CD14-positive monocyte (primary cell): ENCODE results near the gene ARHGAP33. TPM values are rescaled to one million over a fixed set of nuclear protein-coding genes. Genes with fewer than 3 reads are reported as not detected.

Experiments
- DNase-seq, 3 donors: peaks; one replicate each; pipeline ENCODE4 v3.0.0-alpha.2; 2011 to 2022
- H2AFZ ChIP-seq: 2 replicates; pipeline ENCODE4 v1.6.0; 2012; ENCODE audit warnings: mild to moderate bottlenecking, low read depth, low read length, inconsistent platforms; ENCODE audit not compliant: insufficient read depth, poor library complexity, severe bottlenecking
- H3K27ac ChIP-seq, 2 donors: 1 replicate in 1 of 2; 2 replicates in 1 of 2; pipeline ENCODE4 v1.5.1; 2012 to 2013; ENCODE audit warnings: low read length in 2 of 2, control low read depth in 1 of 2, inconsistent platforms in 1 of 2, low read depth in 1 of 2, mild to moderate bottlenecking in 1 of 2
- H3K27me3 ChIP-seq, 2 donors: one replicate each; pipeline versions ENCODE4 v1.6.0 to v1.6.1; 2011 to 2013; ENCODE audit warnings: low read length in 2 of 2; ENCODE audit not compliant: control insufficient read depth in 2 of 2, insufficient read depth in 2 of 2
- H3K36me3 ChIP-seq, 2 donors: replicated peaks in 1 of 2; 1 replicate in 1 of 2; 2 replicates in 1 of 2; pipeline versions ENCODE4 v1.5.1 to v1.6.1; 2012 to 2013; ENCODE audit warnings: low read length in 2 of 2, control low read depth in 1 of 2, inconsistent platforms in 1 of 2, mild to moderate bottlenecking in 1 of 2; ENCODE audit not compliant: insufficient read depth in 2 of 2, control insufficient read depth in 1 of 2
- H3K4me1 ChIP-seq, 2 donors: 1 replicate in 1 of 2; 2 replicates in 1 of 2; pipeline versions ENCODE4 v1.5.1 to v1.6.1; 2012 to 2013; ENCODE audit warnings: low read length in 2 of 2, control low read depth in 1 of 2, inconsistent platforms in 1 of 2, mild to moderate bottlenecking in 1 of 2, moderate library complexity in 1 of 2; ENCODE audit not compliant: insufficient read depth in 2 of 2, control insufficient read depth in 1 of 2
- H3K4me2 ChIP-seq: replicated peaks from 2 replicates; pipeline ENCODE3; 2012; ENCODE audit warnings: low read length, moderate library complexity, mild to moderate bottlenecking; ENCODE audit not compliant: poor library complexity, severe bottlenecking; ENCODE audit errors: extremely low read depth
- H3K4me3 ChIP-seq, 3 experiments: fragments of 200-600 bp in 1 of 3; sonication (generic) in 1 of 3; replicated peaks in 1 of 3; 1 replicate in 2 of 3; 2 replicates in 1 of 3; pipeline ENCODE4 v1.5.1; 2011 to 2013; ENCODE audit warnings: low read length in 3 of 3, mild to moderate bottlenecking in 3 of 3, control low read depth in 2 of 3, low read depth in 2 of 3, inconsistent platforms in 1 of 3, moderate library complexity in 1 of 3
- H3K79me2 ChIP-seq: 2 replicates; pipeline ENCODE4 v1.6.0; 2012; ENCODE audit warnings: mild to moderate bottlenecking, control low read depth, inconsistent platforms, low read length, moderate library complexity; ENCODE audit not compliant: insufficient read depth
- H3K9ac ChIP-seq: 2 replicates; pipeline ENCODE4 v1.6.0; 2017; ENCODE audit warnings: low read length, mild to moderate bottlenecking; ENCODE audit not compliant: insufficient read depth, poor library complexity, severe bottlenecking
- H3K9me3 ChIP-seq, 2 donors: replicated peaks in 1 of 2; 1 replicate in 1 of 2; 2 replicates in 1 of 2; pipeline versions ENCODE4 v1.5.1 to v1.6.1; 2012 to 2013; ENCODE audit warnings: low read length in 2 of 2, control low read depth in 1 of 2; ENCODE audit not compliant: control insufficient read depth in 1 of 2, insufficient read depth in 1 of 2
- H4K20me1 ChIP-seq: 2 replicates; pipeline ENCODE4 v1.6.0; 2012; ENCODE audit warnings: mild to moderate bottlenecking, low read length, control low read depth, moderate library complexity; ENCODE audit not compliant: insufficient read depth
- H3K27ac Mint-ChIP-seq, 7 donors: one replicate each; pipeline ENCODE4 v1.8.0; 2020; ENCODE audit warnings: mild to moderate bottlenecking in 7 of 7, mixed read lengths in 7 of 7, moderate library complexity in 6 of 7, inconsistent platforms in 2 of 7
- H3K27me3 Mint-ChIP-seq, 3 donors: one replicate each; pipeline ENCODE4 v1.8.0; 2021 to 2022; ENCODE audit warnings: low read depth in 3 of 3, mild to moderate bottlenecking in 3 of 3, mixed read lengths in 3 of 3, moderate library complexity in 3 of 3, inconsistent platforms in 1 of 3
- H3K36me3 Mint-ChIP-seq, 2 donors: one replicate each; pipeline ENCODE4 v1.8.0; 2020; ENCODE audit warnings: mixed read lengths in 2 of 2, inconsistent platforms in 1 of 2, mild to moderate bottlenecking in 1 of 2
- H3K4me1 Mint-ChIP-seq: one replicate; pipeline ENCODE4 v1.8.0; 2020; ENCODE audit warnings: mild to moderate bottlenecking, mixed read lengths
- H3K4me3 Mint-ChIP-seq, 2 donors: one replicate each; pipeline ENCODE4 v1.8.0; 2020; ENCODE audit warnings: mild to moderate bottlenecking in 2 of 2, mixed read lengths in 2 of 2, moderate library complexity in 1 of 2
- H3K9me3 Mint-ChIP-seq, 7 donors: one replicate each; pipeline ENCODE4 v1.8.0; 2020 to 2022; ENCODE audit warnings: mixed read lengths in 7 of 7, mild to moderate bottlenecking in 6 of 7, moderate library complexity in 6 of 7, inconsistent platforms in 2 of 7
- WGBS: methylation state at CpG from one replicate; pipeline ENCODE4 v1.1.5; 2013; ENCODE audit warnings: missing lambda C conversion rate; ENCODE audit not compliant: insufficient coverage; 5-methylcytosine and 5-hydroxymethylcytosine counted together
- intact Hi-C, 2 donors: fragments of 100-400 bp; cut with micrococcal nuclease; formaldehyde crosslinking; loops; one replicate each; pipeline versions ENCODE4 v1.15.0 to v1.15.1; 2023
- polyA plus RNA-seq, 3 donors: library from polyadenylated mRNA; depleted of rRNA in 1 of 3; unstranded in 2 of 3; stranded (reverse) in 1 of 3; fragments of 300-500 nt in 2 of 3; fragments of >200 nt in 1 of 3; fragmentation: Illumina TruSeq in 2 of 3; gene quantifications; 1 replicate in 2 of 3; 2 replicates in 1 of 3; pipeline ENCODE4 v1.2.3, GENCODE V29; 2012 to 2021
- TF ChIP-seq, protein P1 (sequence below): fragments of 200-600 bp; IDR thresholded peaks from one replicate; pipeline ENCODE4 v1.8.0; 2022; ENCODE audit warnings: antibody characterized with exemption, mild to moderate bottlenecking

ARHGAP33 gene
- polyA plus RNA-seq, 3 donors, result 8.6 TPM; not detected in 2

DNA sequence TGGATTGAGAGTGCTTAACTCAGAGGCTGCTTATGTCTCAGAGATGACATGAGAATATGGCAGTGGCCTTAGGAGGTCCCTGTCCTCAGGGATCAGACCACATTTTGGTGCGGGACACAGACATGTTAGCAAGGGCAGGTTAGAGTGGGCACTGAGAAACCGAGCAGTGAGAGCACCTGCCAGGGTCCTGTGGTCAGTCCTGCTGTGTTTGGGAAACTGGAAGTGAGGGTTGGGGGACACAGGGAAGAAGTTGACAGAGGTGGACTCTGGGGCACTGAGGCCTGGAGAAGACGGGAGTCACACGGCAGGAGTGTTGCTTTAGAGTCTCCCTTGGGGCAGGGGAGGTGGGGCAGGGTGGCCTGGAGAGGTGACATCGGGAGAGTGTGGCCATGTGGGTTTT lies 40.5 kb upstream of the ARHGAP33 start:
- peaks cover 70 to 93% of the 10 kb centered on the region in 2 donors for H3K36me3 Mint-ChIP-seq
- intact Hi-C loops, result no loop called here
- H3K4me3 Mint-ChIP-seq, result no peak overlapping the region

DNA sequence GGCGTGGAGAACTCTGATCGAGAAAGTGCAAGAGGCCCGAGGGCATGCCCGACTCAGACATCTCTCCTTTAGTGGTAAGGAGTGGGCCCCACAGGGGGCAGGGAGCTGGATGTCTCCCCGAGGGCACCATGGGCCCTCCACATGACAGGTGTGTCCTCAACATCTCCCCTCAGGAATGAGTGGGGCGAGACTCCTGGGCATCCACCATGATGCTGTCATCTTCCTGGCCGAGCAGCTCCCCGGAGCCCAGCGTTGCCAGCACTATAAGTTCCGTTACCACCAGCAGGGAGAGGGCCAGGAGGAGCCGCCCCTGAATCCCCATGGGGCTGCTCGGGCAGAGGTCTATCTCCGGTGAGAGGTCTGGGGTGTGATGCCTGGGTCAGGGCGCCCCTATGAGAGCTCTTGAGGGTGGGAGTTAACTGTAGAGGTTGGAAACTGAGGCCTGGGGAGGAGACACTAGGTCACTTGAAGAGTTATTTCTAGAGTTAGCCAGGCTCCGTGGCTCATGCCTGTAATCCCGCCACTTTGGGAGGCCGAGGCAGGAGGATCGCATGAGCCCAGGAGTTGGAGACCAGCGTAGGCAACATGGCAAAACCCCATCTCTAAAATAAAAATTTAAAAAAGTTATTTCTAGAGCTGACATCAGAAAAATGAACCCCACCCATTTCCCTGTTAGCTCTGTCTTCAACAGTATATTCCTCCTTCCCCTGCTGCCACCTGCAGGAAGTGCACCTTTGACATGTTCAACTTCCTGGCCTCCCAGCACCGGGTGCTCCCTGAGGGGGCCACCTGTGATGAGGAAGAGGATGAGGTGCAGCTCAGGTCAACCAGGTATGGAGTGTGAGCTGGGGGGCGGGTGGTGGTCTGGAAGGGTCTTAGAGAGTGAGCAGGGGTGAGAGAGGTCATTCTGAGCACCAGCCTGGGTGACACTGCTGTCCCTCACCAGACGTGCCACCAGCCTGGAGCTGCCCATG lies 38.2 kb upstream of the ARHGAP33 start:
- no peak overlapping the region for H3K4me3 Mint-ChIP-seq
- peak overlapping the region in 1 of 2 donors; percentile 18 for H3K27ac ChIP-seq
- peaks cover 59 to 74% of the 10 kb centered on the region in 2 donors for H3K36me3 ChIP-seq
- H3K36me3 Mint-ChIP-seq, result peaks cover 51 to 71% of the 10 kb centered on the region in 2 donors
- no peaks in the 10 kb centered on the region for H3K9me3 Mint-ChIP-seq
- no peaks in the 10 kb centered on the region for H3K27me3 ChIP-seq
- no peaks in the 10 kb centered on the region for H3K9me3 ChIP-seq
- H3K4me2 ChIP-seq, result no peak overlapping the region
- H3K27ac Mint-ChIP-seq, result peak overlapping the region in 4 of 7 donors; percentile 6 to 67 (median 32)
- no peak for DNase-seq
- 88% methylated on average over 14 of the region's 22 CpGs for WGBS
- no peak overlapping the region for H3K9ac ChIP-seq
- H3K4me1 ChIP-seq, result peaks cover 20 to 29% of the 10 kb centered on the region in 2 donors
- no peak overlapping the region for H3K4me3 ChIP-seq
- H3K4me1 Mint-ChIP-seq, result peaks cover 20% of the 10 kb centered on the region
- H3K79me2 ChIP-seq, result peaks cover 23% of the 10 kb centered on the region
- intact Hi-C loops, result no loop called here
- TF ChIP-seq, protein P1, sequence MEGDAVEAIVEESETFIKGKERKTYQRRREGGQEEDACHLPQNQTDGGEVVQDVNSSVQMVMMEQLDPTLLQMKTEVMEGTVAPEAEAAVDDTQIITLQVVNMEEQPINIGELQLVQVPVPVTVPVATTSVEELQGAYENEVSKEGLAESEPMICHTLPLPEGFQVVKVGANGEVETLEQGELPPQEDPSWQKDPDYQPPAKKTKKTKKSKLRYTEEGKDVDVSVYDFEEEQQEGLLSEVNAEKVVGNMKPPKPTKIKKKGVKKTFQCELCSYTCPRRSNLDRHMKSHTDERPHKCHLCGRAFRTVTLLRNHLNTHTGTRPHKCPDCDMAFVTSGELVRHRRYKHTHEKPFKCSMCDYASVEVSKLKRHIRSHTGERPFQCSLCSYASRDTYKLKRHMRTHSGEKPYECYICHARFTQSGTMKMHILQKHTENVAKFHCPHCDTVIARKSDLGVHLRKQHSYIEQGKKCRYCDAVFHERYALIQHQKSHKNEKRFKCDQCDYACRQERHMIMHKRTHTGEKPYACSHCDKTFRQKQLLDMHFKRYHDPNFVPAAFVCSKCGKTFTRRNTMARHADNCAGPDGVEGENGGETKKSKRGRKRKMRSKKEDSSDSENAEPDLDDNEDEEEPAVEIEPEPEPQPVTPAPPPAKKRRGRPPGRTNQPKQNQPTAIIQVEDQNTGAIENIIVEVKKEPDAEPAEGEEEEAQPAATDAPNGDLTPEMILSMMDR, result no peak
- peaks cover 67% of the 10 kb centered on the region for H4K20me1 ChIP-seq
- no peaks in the 10 kb centered on the region for H3K27me3 Mint-ChIP-seq
- H2AFZ ChIP-seq, result no peak overlapping the region

More for the DNA sequence above, 40.5 kb upstream of the ARHGAP33 start:
- no peak overlapping the region for H3K27ac ChIP-seq
- H3K79me2 ChIP-seq, result peaks cover 10% of the 10 kb centered on the region
- Mint-ChIP-seq H3K27me3 (peaks cover 0 to 1% (median 0%) of the 10 kb centered on the region in 3 donors), H3K9me3 (no peaks in the 10 kb centered on the region), H3K27ac (peak overlapping the region in 1 of 7 donors; percentile 10), H3K4me1 (peaks cover 7% of the 10 kb centered on the region)
- H3K4me3 ChIP-seq, result no peak overlapping the region
- peaks cover 85% of the 10 kb centered on the region for H4K20me1 ChIP-seq
- H3K4me1 ChIP-seq, result peaks cover 6 to 8% of the 10 kb centered on the region in 2 donors
- no peak overlapping the region for H3K9ac ChIP-seq
- H3K9me3 ChIP-seq, result no peaks in the 10 kb centered on the region
- DNase-seq, result no peak
- H3K36me3 ChIP-seq, result peaks cover 82 to 97% of the 10 kb centered on the region in 2 donors
- 93% methylated on average over 4 of the region's 5 CpGs for WGBS
- H3K27me3 ChIP-seq, result no peaks in the 10 kb centered on the region
- no peak overlapping the region for H3K4me2 ChIP-seq
- H2AFZ ChIP-seq, result no peak overlapping the region
- TF ChIP-seq, protein P1, result no peak
